Sigmoid colon (tissue), 7 donors: Measurements from ENCODE around the gene OPRL1. TPM values are rescaled to one million over a fixed set of nuclear protein-coding genes. Genes with fewer than 3 reads are reported as not detected.
"Not testable (repeated sequence)": the region's sequence is repeated elsewhere in the genome, so short reads cannot be mapped to it uniquely, and the experiment has no call there.

Source experiments
- DNase-seq: peaks from one replicate; pipeline ENCODE4 v3.0.0-alpha.2; 2019
- H3K27ac ChIP-seq, 4 donors: fragments of 200-600 bp; sonication (generic); one replicate each; pipeline ENCODE4 v1.5.1; 2016 to 2019; ENCODE audit warnings: mild to moderate bottlenecking in 1 of 4
- H3K27me3 ChIP-seq, 3 donors: fragments of 200-600 bp; sonication (generic); one replicate each; pipeline ENCODE4 v1.5.1; 2019; ENCODE audit warnings: mild to moderate bottlenecking in 1 of 3
- H3K36me3 ChIP-seq, 4 donors: fragments of 200-600 bp; sonication (generic); one replicate each; pipeline ENCODE4 v1.5.1; 2016 to 2019
- H3K4me1 ChIP-seq, 4 donors: fragments of 200-600 bp; sonication (generic); one replicate each; pipeline ENCODE4 v1.5.1; 2017 to 2019
- H3K4me3 ChIP-seq, 4 donors: fragments of 200-600 bp; sonication (generic); one replicate each; pipeline ENCODE4 v1.5.1; 2017 to 2019; ENCODE audit warnings: mild to moderate bottlenecking in 2 of 4, moderate library complexity in 1 of 4
- H3K9me3 ChIP-seq, 4 donors: fragments of 200-600 bp in 3 of 4; sonication (generic) in 3 of 4; one replicate each; pipeline versions ENCODE4 v1.5.1 to v1.6.1; 2013 to 2019
- CTCF ChIP-seq, 4 experiments: fragments of 450-650 bp in 3 of 4; fragments of 200-600 bp in 1 of 4; IDR thresholded peaks; one replicate each; pipeline ENCODE4 v1.5.1; 2016 to 2019; ENCODE audit warnings: antibody characterized with exemption in 4 of 4, mild to moderate bottlenecking in 3 of 4, moderate library complexity in 2 of 4
- EP300 ChIP-seq, 4 donors: sonication (generic); formaldehyde crosslinking; IDR thresholded peaks; one replicate each; pipeline ENCODE4 v1.6.1; 2017; ENCODE audit warnings: antibody characterized with exemption in 4 of 4
- POLR2A ChIP-seq, 2 donors: fragments of 450-650 bp; IDR thresholded peaks; one replicate each; pipeline ENCODE4 v1.6.1; 2016; ENCODE audit warnings: antibody characterized with exemption in 2 of 2, mild to moderate bottlenecking in 2 of 2, moderate library complexity in 2 of 2
- POLR2AphosphoS5 ChIP-seq, 4 donors: sonication (generic); formaldehyde crosslinking; IDR thresholded peaks; one replicate each; pipeline ENCODE4 v1.6.1; 2017; ENCODE audit warnings: antibody characterized with exemption in 4 of 4
- WGBS, 2 donors: extraction: QIAGEN DNeasy Blood & Tissue Kit; methylation state at CpG; one replicate each; pipeline ENCODE4 v1.1.7; 2013; 5-methylcytosine and 5-hydroxymethylcytosine counted together
- intact Hi-C: fragments of 100-400 bp; cut with DNase I; formaldehyde crosslinking; loops from one replicate; pipeline ENCODE4 v1.15.1; 2023
- polyA plus RNA-seq, 3 donors: library from polyadenylated mRNA; stranded (reverse); fragments of 200-250 nt; gene quantifications; one replicate each; pipeline ENCODE4 v1.2.3, GENCODE V29; 2013
- total RNA-seq, 4 donors: library from RNA; depleted of rRNA; stranded (reverse); fragments of >200 nt; gene quantifications; one replicate each; pipeline ENCODE4 v1.1.0, GENCODE V29; 2016
- donor health status: healthy with polysubstance abuse.
- donor health status: Bipolar disorder and iron deficiency.
- donor health status: healthy.

Gene OPRL1
- total and polyA plus RNA-seq, 7 donors: under 0.01 to 2.2 (median 0.89) TPM; not detected in 1

- WGBS, 2 donors: 81 to 88% methylated on average over 11 of the region's 11 CpGs
- Histone ChIP-seq H3K27ac (no peak overlapping the region), H3K27me3 (peaks cover 0 to 35% (median 6%) of the 10 kb centered on the region in 3 donors), H3K4me3 (no peak overlapping the region), H3K4me1 (no peaks in the 10 kb centered on the region), H3K9me3 (no peaks in the 10 kb centered on the region), H3K36me3 (no peaks in the 10 kb centered on the region)
- intact Hi-C loops: no loop called here
- DNase-seq: peak; percentile 44
- TF ChIP-seq CTCF (IDR thresholded peaks at IDR 0.05): no peak
- no peak for TF ChIP-seq EP300 (IDR thresholded peaks at IDR 0.05)
- TF ChIP-seq POLR2AphosphoS5 (IDR thresholded peaks at IDR 0.05): no peak
- TF ChIP-seq POLR2A (IDR thresholded peaks at IDR 0.05): no peak
Measured at GRCh38 chr20:64129146-64129782, 49.4 kb downstream of the OPRL1 start.

- H3K27me3 ChIP-seq: peaks cover 0 to 31% (median 6%) of the 10 kb centered on the region in 3 donors
- no peaks in the 10 kb centered on the region for H3K4me1 ChIP-seq
- H3K36me3 ChIP-seq: no peaks in the 10 kb centered on the region
- H3K27ac ChIP-seq: no peak overlapping the region
- H3K9me3 ChIP-seq: no peaks in the 10 kb centered on the region
- TF ChIP-seq CTCF (IDR thresholded peaks at IDR 0.05) (no peak), POLR2A (IDR thresholded peaks at IDR 0.05) (no peak), POLR2AphosphoS5 (IDR thresholded peaks at IDR 0.05) (no peak), EP300 (IDR thresholded peaks at IDR 0.05) (no peak)
- 65 to 69% methylated on average over 5 of the region's 5 CpGs for WGBS, 2 donors
- no peak overlapping the region for H3K4me3 ChIP-seq
- peak; percentile 19 for DNase-seq
- intact Hi-C loops: no loop called here
Measured at GRCh38 chr20:64130271-64130670, 50.4 kb downstream of the OPRL1 start.

GRCh38 chr20:64130876-64131275 is 51.0 kb downstream of the OPRL1 start:
- Histone ChIP-seq H3K4me3 (no peak overlapping the region), H3K4me1 (no peaks in the 10 kb centered on the region), H3K27me3 (peaks cover 0 to 30% (median 6%) of the 10 kb centered on the region in 3 donors), H3K27ac (no peak overlapping the region), H3K36me3 (no peaks in the 10 kb centered on the region), H3K9me3 (no peaks in the 10 kb centered on the region)
- 81 to 87% methylated on average over 10 of the region's 10 CpGs for WGBS, 2 donors
- TF ChIP-seq CTCF (IDR thresholded peaks at IDR 0.05): no peak
- TF ChIP-seq EP300 (IDR thresholded peaks at IDR 0.05): no peak
- TF ChIP-seq POLR2AphosphoS5 (IDR thresholded peaks at IDR 0.05): no peak
- TF ChIP-seq POLR2A (IDR thresholded peaks at IDR 0.05): no peak
- peak; percentile 14 for DNase-seq
- intact Hi-C loops: no loop called here

- Histone ChIP-seq H3K36me3 (no peaks in the 10 kb centered on the region), H3K4me3 (no peak overlapping the region), H3K27me3 (peaks cover 0 to 30% (median 6%) of the 10 kb centered on the region in 3 donors), H3K27ac (no peak overlapping the region), H3K4me1 (no peaks in the 10 kb centered on the region), H3K9me3 (no peaks in the 10 kb centered on the region)
- no peak for TF ChIP-seq EP300 (IDR thresholded peaks at IDR 0.05)
- no peak for TF ChIP-seq POLR2A (IDR thresholded peaks at IDR 0.05)
- intact Hi-C loops: no loop called here
- peak; percentile 39 for DNase-seq
- WGBS, 2 donors: 39 to 75% methylated on average over 4 of the region's 4 CpGs
Measured at GRCh38 chr20:64131406-64131805, 51.5 kb downstream of the OPRL1 start.

GRCh38 chr20:64133951-64134407 is 54.1 kb downstream of the OPRL1 start:
- DNase-seq: peak; percentile 48
- intact Hi-C loops: no loop called here
- WGBS, 2 donors: 13 to 52% methylated on average over 8 of the region's 8 CpGs

GRCh38 chr20:64134744-64135143 is 54.9 kb downstream of the OPRL1 start:
- peaks cover 0 to 12% (median 0%) of the 10 kb centered on the region in 3 donors for H3K27me3 ChIP-seq
- H3K27ac ChIP-seq, H3K4me3 ChIP-seq, intact Hi-C loops, H3K4me1 ChIP-seq, DNase-seq, H3K9me3 ChIP-seq, H3K36me3 ChIP-seq: not testable (repeated sequence)
- 60 to 79% methylated on average over 20 of the region's 20 CpGs for WGBS, 2 donors

More at GRCh38 chr20:64133951-64134407, 54.1 kb downstream of the OPRL1 start:
- Histone ChIP-seq H3K27ac (no peak overlapping the region), H3K36me3 (no peaks in the 10 kb centered on the region), H3K4me1 (no peaks in the 10 kb centered on the region), H3K9me3 (no peaks in the 10 kb centered on the region), H3K27me3 (peaks cover 0 to 20% (median 6%) of the 10 kb centered on the region in 3 donors), H3K4me3 (no peak overlapping the region)
- TF ChIP-seq POLR2AphosphoS5 (IDR thresholded peaks at IDR 0.05): no peak
- TF ChIP-seq EP300 (IDR thresholded peaks at IDR 0.05): no peak
- no peak for TF ChIP-seq CTCF (IDR thresholded peaks at IDR 0.05)
- no peak for TF ChIP-seq POLR2A (IDR thresholded peaks at IDR 0.05)
